ENCODE data around the gene PRCD.
A peak's percentile ranks its signal among the peaks of the same experiment; 100 is the strongest.

Gene PRCD

DNA sequence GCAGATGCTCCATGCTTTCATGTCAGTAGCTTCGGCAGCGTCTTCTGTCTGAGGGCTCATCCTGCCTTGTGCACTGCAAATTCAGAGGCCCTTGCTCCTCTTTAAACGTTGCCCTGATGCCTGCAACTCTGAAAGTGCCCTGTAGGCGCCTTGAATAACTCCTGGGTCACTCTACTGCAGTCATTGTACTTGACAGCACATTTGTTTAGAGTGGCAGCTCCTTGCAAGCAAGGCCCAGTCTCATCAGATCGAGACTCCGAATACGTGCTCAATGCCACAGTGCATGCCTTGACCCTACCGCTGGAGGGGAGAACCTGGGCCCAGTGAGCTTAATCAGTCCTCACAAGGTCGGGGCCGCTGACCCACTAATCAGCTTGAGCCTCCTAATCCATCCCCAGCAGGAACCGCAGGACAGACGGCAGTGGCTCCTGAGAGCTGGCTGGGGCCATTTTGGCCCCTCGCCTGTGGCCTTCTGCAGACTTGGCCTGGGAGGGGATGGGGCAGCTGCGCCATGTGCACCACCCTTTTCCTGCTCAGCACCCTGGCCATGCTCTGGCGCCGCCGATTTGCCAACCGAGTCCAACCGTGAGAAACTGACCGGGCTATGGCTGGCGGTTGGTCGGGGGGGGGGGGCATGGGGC lies at the start of gene PRCD:
Gene PRCD, plus strand, starts transcription at position 414 of the 641 bp plus-strand sequence. Its CDS starts 98 bp downstream, at position 512.
- FAIRE-seq (no peak), DNase-seq (ENCODE audit: insufficient read length, low spot score) (no peak)
- no peak for TF ChIP-seq POLR2A (IDR thresholded peaks at IDR 0.05; ENCODE audit: low read depth, low read length)

DNA sequence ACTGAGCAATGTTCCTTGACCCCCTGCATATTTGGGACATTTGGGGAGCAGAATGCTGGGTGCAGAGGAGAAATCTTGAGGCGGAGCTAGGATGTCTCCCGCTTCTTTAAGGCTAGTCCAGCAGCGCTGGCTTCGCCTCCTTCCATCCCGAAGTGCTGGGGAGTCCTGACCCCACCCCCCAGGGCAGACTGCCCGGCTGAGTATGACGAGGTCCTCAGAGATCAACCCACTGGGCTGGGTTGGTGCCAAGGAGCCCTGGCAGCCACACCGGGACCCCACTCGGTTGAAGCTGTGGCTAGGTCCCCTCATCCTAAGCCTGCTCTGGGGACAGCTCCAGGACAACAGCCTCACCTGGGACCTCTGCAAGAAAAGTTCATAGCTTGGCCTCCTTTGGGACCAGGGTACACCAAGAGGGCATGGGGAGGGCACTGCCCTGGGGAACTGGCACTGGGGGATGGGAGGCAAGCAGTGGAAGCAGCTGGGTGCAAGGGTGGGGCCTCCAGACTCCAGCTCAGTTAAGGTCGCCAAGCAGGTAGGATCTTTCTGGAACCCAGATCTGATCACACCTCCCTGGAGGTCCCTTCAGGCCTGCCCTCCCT lies 49.6 kb upstream of the PRCD start:
- TF ChIP-seq POLR2A (IDR thresholded peaks at IDR 0.05; ENCODE audit: low read depth, low read length): no peak
- DNase-seq (ENCODE audit: insufficient read length, low spot score): no peak
- FAIRE-seq: no peak

- TF ChIP-seq POLR2A (IDR thresholded peaks at IDR 0.05; ENCODE audit: low read depth, low read length): no peak
- DNase-seq (ENCODE audit: insufficient read length, low spot score): no peak
- no peak for FAIRE-seq
These were observed 48.3 kb upstream of the PRCD start for GRCh38 chr17:76491271-76492122.

- TF ChIP-seq POLR2A (IDR thresholded peaks at IDR 0.05; ENCODE audit: low read depth, low read length): no peak
- FAIRE-seq: no peak
- no peak for DNase-seq (ENCODE audit: insufficient read length, low spot score)
These were observed 47.5 kb upstream of the PRCD start for GRCh38 chr17:76492123-76492988.

DNA sequence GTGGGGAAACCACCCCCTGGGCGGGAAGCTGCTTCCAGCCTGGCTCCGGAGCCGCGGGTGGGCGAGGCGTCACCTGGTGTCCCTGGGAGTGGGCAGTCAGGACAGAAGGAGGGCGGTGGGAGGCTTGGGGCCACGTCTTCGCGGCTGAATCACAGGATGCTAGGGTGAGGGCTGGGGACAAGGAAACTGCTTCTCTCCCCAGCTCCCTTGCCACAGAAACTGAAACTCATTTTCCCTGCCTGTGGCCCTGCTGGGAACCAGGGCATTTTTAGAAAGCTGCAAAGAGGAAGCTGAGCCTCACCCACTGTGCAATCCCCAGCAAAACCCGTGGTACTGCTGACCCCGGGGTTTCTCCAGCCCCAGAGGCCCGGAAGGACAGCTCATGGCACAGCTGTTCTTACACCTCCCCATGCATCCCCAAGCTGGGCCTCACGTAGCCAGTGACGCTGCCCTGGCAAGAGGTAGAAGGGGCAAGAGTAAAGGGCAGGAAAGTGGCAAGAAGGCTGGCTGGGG lies 46.8 kb upstream of the PRCD start:
- DNase-seq (ENCODE audit: insufficient read length, low spot score) (peak; percentile 83), FAIRE-seq (no peak)
- TF ChIP-seq POLR2A (IDR thresholded peaks at IDR 0.05; ENCODE audit: low read depth, low read length): no peak

DNA sequence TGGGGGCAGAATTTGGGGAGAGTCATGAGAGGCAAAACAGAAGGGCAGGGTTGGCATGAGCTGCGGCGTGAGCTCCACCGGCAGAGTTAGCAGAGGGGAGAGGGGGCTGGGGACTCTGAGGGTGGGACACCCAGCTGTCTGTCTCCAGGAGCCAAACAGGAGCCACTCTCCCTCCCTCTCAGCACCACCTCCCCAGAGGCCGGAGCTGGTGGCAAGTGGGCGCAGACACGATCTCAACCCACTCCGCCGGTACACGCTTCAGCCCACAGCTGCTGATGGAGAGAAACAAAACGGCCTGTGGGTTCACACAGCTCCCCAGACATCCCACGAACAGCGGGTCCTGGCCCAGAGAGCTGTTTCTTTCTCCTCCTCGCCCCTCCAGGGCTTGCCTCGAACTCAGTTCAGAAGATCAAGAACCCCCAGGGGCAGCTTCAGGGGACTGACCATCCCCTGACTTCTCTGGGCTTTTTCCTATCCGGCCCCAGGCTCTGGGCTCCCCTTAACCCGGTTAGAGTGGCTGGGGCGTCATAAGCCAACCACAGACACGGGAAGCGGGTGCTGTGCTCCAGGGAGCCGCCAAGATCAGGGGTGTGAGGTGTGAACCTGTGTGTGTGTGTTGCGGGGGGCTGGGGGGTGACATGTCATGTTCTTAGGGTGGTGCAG lies 46.2 kb upstream of the PRCD start:
- TF ChIP-seq POLR2A (IDR thresholded peaks at IDR 0.05; ENCODE audit: low read depth, low read length): no peak
- DNase-seq (ENCODE audit: insufficient read length, low spot score) (no peak), FAIRE-seq (no peak)

DNA sequence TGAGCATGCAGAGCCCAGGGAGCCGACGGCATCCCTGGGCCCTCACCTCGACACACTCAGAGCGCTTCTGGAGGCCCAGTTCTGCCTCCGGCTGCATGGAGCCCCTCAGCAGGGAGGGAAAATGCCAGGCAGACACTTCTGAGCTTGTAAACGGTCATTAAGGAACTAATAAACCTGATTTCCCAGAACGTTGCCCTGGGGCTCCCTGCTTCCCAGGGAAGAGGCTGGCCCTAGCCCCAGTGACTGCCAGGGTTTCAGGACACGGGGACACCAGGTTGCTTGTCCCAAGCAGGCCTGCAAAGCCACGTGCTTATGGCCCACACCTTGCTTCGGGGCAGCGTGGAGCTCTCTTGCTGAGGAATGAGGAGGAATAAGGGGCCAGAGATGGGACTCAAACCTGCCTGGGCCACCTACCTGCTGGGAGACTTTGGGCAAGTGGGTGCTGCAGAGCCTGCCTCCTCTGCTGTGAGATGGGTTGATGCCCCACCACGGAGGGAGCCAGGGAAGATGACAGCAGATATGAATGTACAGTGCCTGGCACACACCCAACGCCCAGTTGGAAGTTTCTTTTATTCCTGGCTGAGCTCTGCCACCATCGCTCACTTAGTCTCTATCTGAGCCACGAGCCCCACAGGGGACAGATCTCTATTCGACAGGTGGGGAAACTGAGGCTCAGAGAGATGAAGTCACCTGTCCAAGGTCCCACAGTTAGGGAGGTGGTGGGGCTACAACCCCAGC lies 44.0 kb upstream of the PRCD start:
- DNase-seq (ENCODE audit: insufficient read length, low spot score): no peak
- no peak for TF ChIP-seq POLR2A (IDR thresholded peaks at IDR 0.05; ENCODE audit: low read depth, low read length)
- no peak for FAIRE-seq

DNA sequence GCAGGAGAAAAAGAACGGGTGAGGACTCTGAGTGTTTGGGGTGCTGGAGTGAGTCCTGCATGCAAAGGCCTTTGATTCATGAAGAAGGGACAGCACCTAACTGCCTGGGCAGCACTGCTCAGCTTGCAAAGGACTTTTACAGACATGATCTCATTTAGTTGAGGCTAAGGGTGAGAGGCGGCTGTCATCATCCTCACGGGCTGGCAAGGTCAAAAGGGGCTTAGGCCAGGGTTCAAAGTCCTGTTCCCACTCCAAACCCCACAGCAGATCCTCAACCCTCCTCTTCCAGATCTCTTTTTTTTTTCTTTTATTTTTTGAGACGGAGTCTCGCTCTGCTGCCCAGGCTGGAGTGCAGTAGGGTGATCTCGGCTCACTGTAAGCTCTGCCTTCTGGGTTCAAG lies 43.4 kb upstream of the PRCD start:
- FAIRE-seq: no peak
- DNase-seq (ENCODE audit: insufficient read length, low spot score): no peak
- no peak for TF ChIP-seq POLR2A (IDR thresholded peaks at IDR 0.05; ENCODE audit: low read depth, low read length)

DNA sequence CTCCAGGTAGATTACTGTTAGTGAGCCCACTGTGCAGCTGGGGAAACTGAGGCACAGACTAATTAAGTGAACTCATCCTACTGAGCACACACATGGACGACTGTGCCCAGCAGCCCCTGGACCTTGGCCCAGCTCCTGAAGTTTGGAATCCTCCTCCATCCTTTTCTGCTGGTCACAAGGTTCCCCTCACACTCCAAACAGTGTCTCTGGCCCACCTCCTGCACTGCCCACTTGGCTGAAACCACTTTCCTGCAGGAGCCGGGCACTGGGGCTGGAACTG lies 42.2 kb upstream of the PRCD start:
- TF ChIP-seq POLR2A (IDR thresholded peaks at IDR 0.05; ENCODE audit: low read depth, low read length): no peak
- no peak for FAIRE-seq
- DNase-seq (ENCODE audit: insufficient read length, low spot score): no peak

DNA sequence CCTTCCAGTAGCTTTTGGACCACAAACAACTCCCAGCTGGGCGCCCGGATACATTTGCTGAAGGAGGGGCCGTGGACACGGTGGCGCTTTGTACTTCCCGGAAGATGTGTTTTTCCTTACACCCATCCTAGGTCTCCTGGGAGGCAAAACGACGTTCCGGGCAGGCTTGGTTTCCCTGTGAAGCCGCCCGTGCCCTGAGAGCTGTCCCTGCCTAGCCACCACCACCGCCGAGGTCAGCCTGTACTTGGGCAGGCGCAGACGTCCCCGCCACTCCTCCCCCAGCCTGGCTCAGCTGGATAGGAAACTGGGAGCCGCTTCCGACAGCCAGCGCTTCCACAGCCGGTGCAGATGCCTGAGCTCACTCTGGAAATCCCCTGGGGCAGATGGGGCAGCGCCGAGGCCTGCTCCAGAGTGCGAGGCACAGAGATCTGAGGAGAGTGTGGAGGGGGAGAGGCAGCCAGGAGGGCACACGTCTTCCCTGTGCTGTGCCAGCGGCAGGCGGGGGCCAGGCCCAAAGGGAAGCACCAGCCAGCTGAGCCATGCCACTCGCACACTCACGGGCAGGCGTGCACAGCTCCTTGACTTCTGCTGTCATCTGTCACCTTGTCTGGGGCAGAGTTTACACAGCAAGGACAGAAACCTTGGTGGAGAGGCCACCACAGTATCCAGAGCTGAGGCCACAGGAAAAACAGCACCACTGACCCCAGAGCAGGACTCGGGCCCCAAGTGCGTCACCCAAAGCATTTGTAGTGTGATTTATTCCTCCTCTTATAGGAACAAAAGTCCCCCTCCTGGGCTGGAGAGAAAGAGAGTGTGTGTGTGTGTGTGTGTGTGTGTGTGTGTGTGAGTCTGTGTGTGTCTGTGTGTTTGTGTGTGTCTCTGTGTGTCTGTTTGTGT lies 41.6 kb upstream of the PRCD start:
- TF ChIP-seq POLR2A (IDR thresholded peaks at IDR 0.05; ENCODE audit: low read depth, low read length): peak; percentile 52; the same call in 1 of the 2 replicates
- FAIRE-seq (no peak), DNase-seq (ENCODE audit: insufficient read length, low spot score) (peak; percentile 82)

GRCh38 chr17:76498876-76499251 lies 41.0 kb upstream of the PRCD start:
- DNase-seq (ENCODE audit: insufficient read length, low spot score) (no peak), FAIRE-seq (no peak)
- TF ChIP-seq POLR2A (IDR thresholded peaks at IDR 0.05; ENCODE audit: low read depth, low read length): no peak

GRCh38 chr17:76499267-76499667 lies 40.6 kb upstream of the PRCD start:
- FAIRE-seq (no peak), DNase-seq (ENCODE audit: insufficient read length, low spot score) (peak; percentile 47)
- no peak for TF ChIP-seq POLR2A (IDR thresholded peaks at IDR 0.05; ENCODE audit: low read depth, low read length)

Measured in H54 (cell line).